Sigmoid colon (tissue), 7 donors: Measurements from ENCODE around the gene TOR1B. TPM values are rescaled to one million over a fixed set of nuclear protein-coding genes. Genes with fewer than 3 reads are reported as not detected.
"Not testable (repeated sequence)": the region's sequence is repeated elsewhere in the genome, so short reads cannot be mapped to it uniquely, and the experiment has no call there.

ENCODE experiments used
- DNase-seq: peaks from one replicate; pipeline ENCODE4 v3.0.0-alpha.2; 2019
- H3K27ac ChIP-seq, 4 donors: fragments of 200-600 bp; sonication (generic); one replicate each; pipeline ENCODE4 v1.5.1; 2016 to 2019; ENCODE audit warnings: mild to moderate bottlenecking in 1 of 4
- H3K27me3 ChIP-seq, 3 donors: fragments of 200-600 bp; sonication (generic); one replicate each; pipeline ENCODE4 v1.5.1; 2019; ENCODE audit warnings: mild to moderate bottlenecking in 1 of 3
- H3K36me3 ChIP-seq, 4 donors: fragments of 200-600 bp; sonication (generic); one replicate each; pipeline ENCODE4 v1.5.1; 2016 to 2019
- H3K4me1 ChIP-seq, 4 donors: fragments of 200-600 bp; sonication (generic); one replicate each; pipeline ENCODE4 v1.5.1; 2017 to 2019
- H3K4me3 ChIP-seq, 4 donors: fragments of 200-600 bp; sonication (generic); one replicate each; pipeline ENCODE4 v1.5.1; 2017 to 2019; ENCODE audit warnings: mild to moderate bottlenecking in 2 of 4, moderate library complexity in 1 of 4
- H3K9me3 ChIP-seq, 4 donors: fragments of 200-600 bp in 3 of 4; sonication (generic) in 3 of 4; one replicate each; pipeline versions ENCODE4 v1.5.1 to v1.6.1; 2013 to 2019
- CTCF ChIP-seq, 4 experiments: fragments of 450-650 bp in 3 of 4; fragments of 200-600 bp in 1 of 4; IDR thresholded peaks; one replicate each; pipeline ENCODE4 v1.5.1; 2016 to 2019; ENCODE audit warnings: antibody characterized with exemption in 4 of 4, mild to moderate bottlenecking in 3 of 4, moderate library complexity in 2 of 4
- EP300 ChIP-seq, 4 donors: sonication (generic); formaldehyde crosslinking; IDR thresholded peaks; one replicate each; pipeline ENCODE4 v1.6.1; 2017; ENCODE audit warnings: antibody characterized with exemption in 4 of 4
- POLR2A ChIP-seq, 2 donors: fragments of 450-650 bp; IDR thresholded peaks; one replicate each; pipeline ENCODE4 v1.6.1; 2016; ENCODE audit warnings: antibody characterized with exemption in 2 of 2, mild to moderate bottlenecking in 2 of 2, moderate library complexity in 2 of 2
- POLR2AphosphoS5 ChIP-seq, 4 donors: sonication (generic); formaldehyde crosslinking; IDR thresholded peaks; one replicate each; pipeline ENCODE4 v1.6.1; 2017; ENCODE audit warnings: antibody characterized with exemption in 4 of 4
- WGBS, 2 donors: extraction: QIAGEN DNeasy Blood & Tissue Kit; methylation state at CpG; one replicate each; pipeline ENCODE4 v1.1.7; 2013; 5-methylcytosine and 5-hydroxymethylcytosine counted together
- intact Hi-C: fragments of 100-400 bp; cut with DNase I; formaldehyde crosslinking; loops from one replicate; pipeline ENCODE4 v1.15.1; 2023
- polyA plus RNA-seq, 3 donors: library from polyadenylated mRNA; stranded (reverse); fragments of 200-250 nt; gene quantifications; one replicate each; pipeline ENCODE4 v1.2.3, GENCODE V29; 2013
- total RNA-seq, 4 donors: library from RNA; depleted of rRNA; stranded (reverse); fragments of >200 nt; gene quantifications; one replicate each; pipeline ENCODE4 v1.1.0, GENCODE V29; 2016
- donor health status: healthy with polysubstance abuse.
- donor health status: Bipolar disorder and iron deficiency.
- donor health status: healthy.

The TOR1B gene
- total and polyA plus RNA-seq, 7 donors: 7.8 to 31.3 (median 20.7) TPM

- DNase-seq: no peak
- no peaks in the 10 kb centered on the region for H3K4me1 ChIP-seq
- H3K27me3 ChIP-seq: no peaks in the 10 kb centered on the region
- WGBS, 2 donors: 86 to 88% methylated on average over 5 of the region's 5 CpGs
- no peak overlapping the region for H3K27ac ChIP-seq
- H3K9me3 ChIP-seq: no peaks in the 10 kb centered on the region
- no peak overlapping the region for H3K4me3 ChIP-seq
- intact Hi-C loops: no loop called here
- H3K36me3 ChIP-seq: no peaks in the 10 kb centered on the region
- no peak for TF ChIP-seq POLR2AphosphoS5 (IDR thresholded peaks at IDR 0.05)
- no peak for TF ChIP-seq POLR2A (IDR thresholded peaks at IDR 0.05)
- TF ChIP-seq CTCF (IDR thresholded peaks at IDR 0.05): no peak
- no peak for TF ChIP-seq EP300 (IDR thresholded peaks at IDR 0.05)
These were observed 32.2 kb upstream of the TOR1B start for GRCh38 chr9:129770741-129771140.

- WGBS, 2 donors: 37 to 68% methylated on average over 10 of the region's 10 CpGs
- TF ChIP-seq CTCF (IDR thresholded peaks at IDR 0.05) (no peak), POLR2A (IDR thresholded peaks at IDR 0.05) (no peak), POLR2AphosphoS5 (IDR thresholded peaks at IDR 0.05) (no peak), EP300 (IDR thresholded peaks at IDR 0.05) (no peak)
- intact Hi-C loops: no loop called here
- DNase-seq: peak; percentile 69
- Histone ChIP-seq H3K9me3 (no peaks in the 10 kb centered on the region), H3K4me3 (no peak overlapping the region), H3K27ac (no peak overlapping the region), H3K27me3 (no peaks in the 10 kb centered on the region), H3K36me3 (no peaks in the 10 kb centered on the region), H3K4me1 (peaks cover 0 to 14% (median 14%) of the 10 kb centered on the region in 4 donors)
These were observed 29.5 kb upstream of the TOR1B start for GRCh38 chr9:129773262-129774048.

- DNase-seq: no peak
- intact Hi-C loops: no loop called here
- H3K9me3 ChIP-seq: no peaks in the 10 kb centered on the region
- no peaks in the 10 kb centered on the region for H3K27me3 ChIP-seq
- 78% methylated on average over 20 of the region's 20 CpGs for WGBS, 2 donors
- TF ChIP-seq POLR2A (IDR thresholded peaks at IDR 0.05) (no peak), POLR2AphosphoS5 (IDR thresholded peaks at IDR 0.05) (no peak), EP300 (IDR thresholded peaks at IDR 0.05) (no peak), CTCF (IDR thresholded peaks at IDR 0.05) (no peak)
- no peak overlapping the region for H3K27ac ChIP-seq
- H3K4me3 ChIP-seq: no peak overlapping the region
- H3K36me3 ChIP-seq: no peaks in the 10 kb centered on the region
- peaks cover 0 to 14% (median 14%) of the 10 kb centered on the region in 4 donors for H3K4me1 ChIP-seq
These were observed 28.1 kb upstream of the TOR1B start for GRCh38 chr9:129774791-129775447.

- intact Hi-C loops: no loop called here
- Histone ChIP-seq H3K27ac (no peak overlapping the region), H3K27me3 (no peaks in the 10 kb centered on the region), H3K9me3 (no peaks in the 10 kb centered on the region), H3K4me1 (peaks cover 0 to 14% (median 14%) of the 10 kb centered on the region in 4 donors), H3K4me3 (no peak overlapping the region), H3K36me3 (no peaks in the 10 kb centered on the region)
- TF ChIP-seq POLR2AphosphoS5 (IDR thresholded peaks at IDR 0.05) (no peak), EP300 (IDR thresholded peaks at IDR 0.05) (no peak), POLR2A (IDR thresholded peaks at IDR 0.05) (no peak), CTCF (IDR thresholded peaks at IDR 0.05) (no peak)
- DNase-seq: no peak
- WGBS, 2 donors: 45 to 60% methylated on average over 2 of the region's 2 CpGs
These were observed 27.6 kb upstream of the TOR1B start for GRCh38 chr9:129775448-129775798.

- H3K9me3 ChIP-seq, H3K36me3 ChIP-seq, intact Hi-C loops, DNase-seq, H3K27me3 ChIP-seq, H3K4me3 ChIP-seq: not testable (repeated sequence)
- H3K27ac ChIP-seq: peak overlapping the region in 1 of 4 donors; percentile 63
- WGBS, 2 donors: 91% methylated on average over 4 of the region's 4 CpGs
- H3K4me1 ChIP-seq: peaks cover 0 to 14% (median 14%) of the 10 kb centered on the region in 4 donors
These were observed 26.9 kb upstream of the TOR1B start for GRCh38 chr9:129776096-129776495.
